Astrocyte (in vitro differentiated cells and primary cell): ENCODE measurements around the gene CCL8. TPM values are rescaled to one million over a fixed set of nuclear protein-coding genes. Genes with fewer than 3 reads are reported as not detected.

ENCODE experiments used
- DNase-seq: peaks from one replicate; pipeline ENCODE4 v3.0.0-alpha.2; 2010; ENCODE audit warnings: low read depth
- FAIRE-seq: peaks from 2 replicates; lab custom pipeline; 2011; peaks lifted over from hg19 to GRCh38; lab: Jason Lieb, UNC
- H2AFZ ChIP-seq: 2 replicates; pipeline ENCODE4 v1.6.0; 2012; ENCODE audit warnings: low read depth, low read length, inconsistent platforms
- H3K27ac ChIP-seq: 2 replicates; pipeline ENCODE4 v1.5.1; 2011; ENCODE audit warnings: low read depth, low read length, inconsistent platforms
- H3K27me3 ChIP-seq: 2 replicates; pipeline ENCODE4 v1.6.0; 2011; ENCODE audit warnings: low read length, inconsistent platforms; ENCODE audit not compliant: insufficient read depth
- H3K36me3 ChIP-seq: 2 replicates; pipeline ENCODE4 v1.5.1; 2011; ENCODE audit warnings: low read length, inconsistent platforms; ENCODE audit not compliant: insufficient read depth
- H3K4me1 ChIP-seq: 2 replicates; pipeline ENCODE4 v1.5.1; 2011; ENCODE audit warnings: low read length, inconsistent platforms; ENCODE audit not compliant: insufficient read depth
- H3K4me2 ChIP-seq: 2 replicates; pipeline ENCODE4 v1.6.0; 2012; ENCODE audit warnings: low read length, inconsistent platforms
- H3K4me3 ChIP-seq: 2 replicates; pipeline ENCODE4 v1.5.1; 2011; ENCODE audit warnings: low read depth, mild to moderate bottlenecking, low read length, inconsistent platforms; ENCODE audit not compliant: insufficient read depth
- H3K79me2 ChIP-seq: 2 replicates; pipeline ENCODE4 v1.6.0; 2012; ENCODE audit warnings: mild to moderate bottlenecking, low read length, inconsistent platforms; ENCODE audit not compliant: insufficient read depth
- H3K9ac ChIP-seq: 2 replicates; pipeline ENCODE4 v1.6.0; 2012; ENCODE audit warnings: mild to moderate bottlenecking, low read length, inconsistent platforms
- H3K9me3 ChIP-seq: 2 replicates; pipeline ENCODE4 v1.5.1; 2012; ENCODE audit warnings: low read depth, mild to moderate bottlenecking, low read length, inconsistent platforms; ENCODE audit not compliant: insufficient read depth
- H4K20me1 ChIP-seq: 2 replicates; pipeline ENCODE4 v1.6.0; 2012; ENCODE audit warnings: low read length, inconsistent platforms; ENCODE audit not compliant: insufficient read depth
- H3K27ac Mint-ChIP-seq: one replicate; pipeline ENCODE4 v1.8.0; 2021; ENCODE audit warnings: mild to moderate bottlenecking, mixed read lengths; ENCODE audit not compliant: unreplicated experiment
- H3K27me3 Mint-ChIP-seq: one replicate; pipeline ENCODE4 v1.8.0; 2021; ENCODE audit warnings: low read depth, mixed read lengths; ENCODE audit not compliant: unreplicated experiment
- H3K36me3 Mint-ChIP-seq: one replicate; pipeline ENCODE4 v1.8.0; 2021; ENCODE audit warnings: low read depth, mixed read lengths; ENCODE audit not compliant: unreplicated experiment
- H3K4me1 Mint-ChIP-seq: one replicate; pipeline ENCODE4 v1.8.0; 2021; ENCODE audit warnings: low read depth, mixed read lengths; ENCODE audit not compliant: unreplicated experiment
- H3K4me3 Mint-ChIP-seq: one replicate; pipeline ENCODE4 v1.8.0; 2021; ENCODE audit warnings: mild to moderate bottlenecking, moderate library complexity, mixed read lengths; ENCODE audit not compliant: unreplicated experiment
- H3K9me3 Mint-ChIP-seq: one replicate; pipeline ENCODE4 v1.8.0; 2021; ENCODE audit warnings: mild to moderate bottlenecking, mixed read lengths; ENCODE audit not compliant: unreplicated experiment
- EZH2 ChIP-seq: IDR thresholded peaks from 2 replicates; pipeline ENCODE4 v1.6.1; 2012; ENCODE audit warnings: mild to moderate bottlenecking, low read length, inconsistent platforms; ENCODE audit not compliant: insufficient read depth
- total RNA-seq: library from RNA; stranded (reverse); gene quantifications from 2 replicates; pipeline ENCODE4 v1.2.1, GENCODE V29; 2021
- TF ChIP-seq, protein P1 (sequence below): IDR thresholded peaks from 2 replicates; pipeline ENCODE4 v1.5.1; 2011; ENCODE audit warnings: low read depth, mild to moderate bottlenecking, inconsistent platforms, low read length, moderate library complexity; ENCODE audit not compliant: insufficient read depth

Gene CCL8
- total RNA-seq, 1 donor from 2014 or later: not detected

DNA sequence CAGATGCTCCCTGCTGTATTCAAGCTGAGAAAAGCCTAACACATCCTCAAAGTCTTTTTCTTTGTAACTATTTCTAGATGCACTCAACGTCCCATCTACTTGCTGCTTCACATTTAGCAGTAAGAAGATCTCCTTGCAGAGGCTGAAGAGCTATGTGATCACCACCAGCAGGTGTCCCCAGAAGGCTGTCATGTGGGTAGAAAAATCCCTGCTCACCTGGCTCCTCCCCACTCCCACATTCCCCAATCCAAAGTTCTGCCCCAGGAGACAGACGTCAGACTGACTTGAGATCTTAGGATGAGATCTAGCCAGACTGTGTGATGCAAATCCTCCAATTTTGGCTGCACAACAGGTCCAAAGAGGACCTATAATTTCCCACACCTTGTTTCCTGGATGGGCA, 38.2 kb downstream of the CCL8 start:
- Histone ChIP-seq H3K9ac (no peak overlapping the region), H3K4me2 (no peak overlapping the region), H3K9me3 (no peaks in the 10 kb centered on the region), H3K27me3 (peaks cover 2% of the 10 kb centered on the region), H2AFZ (no peak overlapping the region), H3K79me2 (no peaks in the 10 kb centered on the region), H3K4me1 (no peaks in the 10 kb centered on the region), H3K4me3 (no peak overlapping the region), H3K27ac (no peak overlapping the region), H4K20me1 (no peaks in the 10 kb centered on the region), H3K36me3 (no peaks in the 10 kb centered on the region)
- Mint-ChIP-seq H3K27me3 (peaks cover 24% of the 10 kb centered on the region), H3K4me1 (peaks cover 3% of the 10 kb centered on the region), H3K9me3 (peaks cover 7% of the 10 kb centered on the region), H3K27ac (no peak overlapping the region), H3K4me3 (no peak overlapping the region), H3K36me3 (no peaks in the 10 kb centered on the region)
- no peak for DNase-seq
- TF ChIP-seq EZH2: no peak
- TF ChIP-seq, protein P1, sequence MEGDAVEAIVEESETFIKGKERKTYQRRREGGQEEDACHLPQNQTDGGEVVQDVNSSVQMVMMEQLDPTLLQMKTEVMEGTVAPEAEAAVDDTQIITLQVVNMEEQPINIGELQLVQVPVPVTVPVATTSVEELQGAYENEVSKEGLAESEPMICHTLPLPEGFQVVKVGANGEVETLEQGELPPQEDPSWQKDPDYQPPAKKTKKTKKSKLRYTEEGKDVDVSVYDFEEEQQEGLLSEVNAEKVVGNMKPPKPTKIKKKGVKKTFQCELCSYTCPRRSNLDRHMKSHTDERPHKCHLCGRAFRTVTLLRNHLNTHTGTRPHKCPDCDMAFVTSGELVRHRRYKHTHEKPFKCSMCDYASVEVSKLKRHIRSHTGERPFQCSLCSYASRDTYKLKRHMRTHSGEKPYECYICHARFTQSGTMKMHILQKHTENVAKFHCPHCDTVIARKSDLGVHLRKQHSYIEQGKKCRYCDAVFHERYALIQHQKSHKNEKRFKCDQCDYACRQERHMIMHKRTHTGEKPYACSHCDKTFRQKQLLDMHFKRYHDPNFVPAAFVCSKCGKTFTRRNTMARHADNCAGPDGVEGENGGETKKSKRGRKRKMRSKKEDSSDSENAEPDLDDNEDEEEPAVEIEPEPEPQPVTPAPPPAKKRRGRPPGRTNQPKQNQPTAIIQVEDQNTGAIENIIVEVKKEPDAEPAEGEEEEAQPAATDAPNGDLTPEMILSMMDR: no peak
- FAIRE-seq: no peak

DNA sequence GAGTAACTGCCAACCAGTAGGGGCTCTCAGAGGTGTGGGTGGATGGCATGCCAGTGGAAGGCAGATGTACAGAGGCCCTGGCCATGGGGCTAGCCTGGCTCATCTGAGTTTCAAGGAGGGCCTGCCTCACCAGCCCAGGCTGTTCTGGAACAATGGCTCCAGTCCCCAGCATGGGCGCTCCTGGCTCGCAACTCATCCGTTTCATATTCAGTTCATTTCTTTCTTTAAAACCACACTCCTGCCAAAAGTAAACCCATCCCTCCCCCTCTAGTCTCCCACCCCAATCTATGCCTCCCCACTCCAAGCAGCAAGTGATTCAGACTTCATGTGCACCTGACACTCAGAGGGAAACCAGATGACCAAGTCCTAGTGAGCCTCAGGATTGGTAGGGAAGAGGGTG, 39.4 kb downstream of the CCL8 start:
- Histone ChIP-seq H3K4me1 (no peaks in the 10 kb centered on the region), H3K9ac (no peak overlapping the region), H3K4me3 (no peak overlapping the region), H3K36me3 (no peaks in the 10 kb centered on the region), H3K79me2 (no peaks in the 10 kb centered on the region), H3K27ac (no peak overlapping the region), H3K9me3 (no peaks in the 10 kb centered on the region), H3K27me3 (peaks cover 2% of the 10 kb centered on the region), H2AFZ (no peak overlapping the region), H4K20me1 (no peaks in the 10 kb centered on the region), H3K4me2 (no peak overlapping the region)
- Mint-ChIP-seq H3K36me3 (no peaks in the 10 kb centered on the region), H3K27ac (no peak overlapping the region), H3K4me1 (peaks cover 5% of the 10 kb centered on the region), H3K27me3 (peaks cover 23% of the 10 kb centered on the region), H3K4me3 (no peak overlapping the region), H3K9me3 (peaks cover 3% of the 10 kb centered on the region)
- FAIRE-seq (no peak), DNase-seq (no peak)
- no peak for TF ChIP-seq EZH2
- TF ChIP-seq, protein P1: no peak

DNA sequence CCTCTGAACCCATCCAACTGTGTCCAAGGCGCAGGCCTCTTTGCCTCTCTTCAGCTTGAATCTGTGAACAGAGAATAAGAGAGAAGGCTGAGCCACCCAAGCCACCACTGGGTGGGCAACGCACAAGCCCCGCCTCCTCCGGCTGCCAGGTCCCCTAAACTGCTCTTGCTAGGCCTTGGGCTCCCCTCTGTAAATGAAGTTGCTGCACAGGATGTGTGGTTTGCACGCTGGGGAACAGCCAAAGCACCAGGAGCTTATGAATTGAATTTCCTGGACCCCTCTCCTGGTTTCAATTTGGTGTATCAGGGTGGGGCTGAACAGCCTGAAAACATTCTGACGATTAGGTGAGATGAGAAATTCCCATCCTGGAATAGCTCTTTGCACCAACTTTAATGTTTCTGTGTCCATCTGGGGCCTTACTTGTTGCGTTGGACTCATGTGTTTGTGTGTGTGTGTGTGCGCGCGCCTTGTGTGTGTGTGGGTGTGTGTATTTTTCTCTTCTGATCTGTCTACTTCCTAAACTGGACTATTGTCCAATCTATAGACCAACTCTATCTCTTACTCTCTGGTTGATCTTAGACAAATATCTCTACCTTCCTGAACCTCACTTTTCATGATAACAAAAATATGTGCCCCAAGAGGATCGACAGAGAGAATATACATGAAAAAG, 41.5 kb downstream of the CCL8 start:
- H3K79me2 ChIP-seq: no peaks in the 10 kb centered on the region
- no peak overlapping the region for H3K4me2 ChIP-seq
- Mint-ChIP-seq H3K4me3 (no peak overlapping the region), H3K27ac (no peak overlapping the region), H3K4me1 (peaks cover 7% of the 10 kb centered on the region), H3K9me3 (no peaks in the 10 kb centered on the region), H3K36me3 (no peaks in the 10 kb centered on the region), H3K27me3 (peaks cover 29% of the 10 kb centered on the region)
- no peaks in the 10 kb centered on the region for H3K36me3 ChIP-seq
- H3K9me3 ChIP-seq: no peaks in the 10 kb centered on the region
- DNase-seq: no peak
- no peak overlapping the region for H3K9ac ChIP-seq
- FAIRE-seq: no peak
- no peaks in the 10 kb centered on the region for H3K4me1 ChIP-seq
- TF ChIP-seq EZH2: no peak
- TF ChIP-seq, protein P1: no peak
- peaks cover 2% of the 10 kb centered on the region for H3K27me3 ChIP-seq
- no peak overlapping the region for H3K27ac ChIP-seq
- no peak overlapping the region for H2AFZ ChIP-seq
- no peaks in the 10 kb centered on the region for H4K20me1 ChIP-seq
- H3K4me3 ChIP-seq: no peak overlapping the region
